Activated T-cell treated with anti-CD3 and anti-CD28 coated beads, Interleukin-2, amount 50 U/mL, for 4 hours (primary cell): Measurements from ENCODE around the gene SLC25A51. TPM values are rescaled to one million over a fixed set of nuclear protein-coding genes. Genes with fewer than 3 reads are reported as not detected.
"Not testable (repeated sequence)": the region's sequence is repeated elsewhere in the genome, so short reads cannot be mapped to it uniquely, and the experiment has no call there.

Source experiments
- ATAC-seq, 2 donors: fragments of 200-7000 bp; cut with Tn5 transposase; one replicate each; pipeline ENCODE4 v1.10.0; 2021
- DNase-seq: peaks from one replicate; pipeline ENCODE4 v3.0.0-alpha.2; 2020
- H3K27me3 Mint-ChIP-seq: one replicate; pipeline ENCODE4 v1.8.0; 2021; ENCODE audit warnings: low read depth, mixed read lengths
- H3K36me3 Mint-ChIP-seq: one replicate; pipeline ENCODE4 v1.8.0; 2022; ENCODE audit warnings: mixed read lengths; ENCODE audit not compliant: insufficient read depth
- H3K4me1 Mint-ChIP-seq: one replicate; pipeline ENCODE4 v1.8.0; 2021; ENCODE audit warnings: low read depth, mixed read lengths
- H3K4me3 Mint-ChIP-seq: one replicate; pipeline ENCODE4 v1.8.0; 2021; ENCODE audit warnings: mild to moderate bottlenecking, moderate library complexity, mixed read lengths
- H3K9me3 Mint-ChIP-seq: one replicate; pipeline ENCODE4 v1.8.0; 2021; ENCODE audit warnings: mixed read lengths
- total RNA-seq, 3 donors: library from RNA; stranded (reverse); gene quantifications; one replicate each; pipeline ENCODE4 v1.2.1, GENCODE V29; 2021

SLC25A51 gene
- total RNA-seq, 3 donors from 2014 or later, result 36.7 to 38.1 (median 37.7) TPM

- DNase-seq, H3K27me3 Mint-ChIP-seq, H3K4me1 Mint-ChIP-seq, ATAC-seq, H3K9me3 Mint-ChIP-seq, H3K4me3 Mint-ChIP-seq: not testable (repeated sequence)
- H3K36me3 Mint-ChIP-seq, result peaks cover 40% of the 10 kb centered on the region
Measured at GRCh38 chr9:37887977-37888583, 15.8 kb downstream of the SLC25A51 start.

DNA sequence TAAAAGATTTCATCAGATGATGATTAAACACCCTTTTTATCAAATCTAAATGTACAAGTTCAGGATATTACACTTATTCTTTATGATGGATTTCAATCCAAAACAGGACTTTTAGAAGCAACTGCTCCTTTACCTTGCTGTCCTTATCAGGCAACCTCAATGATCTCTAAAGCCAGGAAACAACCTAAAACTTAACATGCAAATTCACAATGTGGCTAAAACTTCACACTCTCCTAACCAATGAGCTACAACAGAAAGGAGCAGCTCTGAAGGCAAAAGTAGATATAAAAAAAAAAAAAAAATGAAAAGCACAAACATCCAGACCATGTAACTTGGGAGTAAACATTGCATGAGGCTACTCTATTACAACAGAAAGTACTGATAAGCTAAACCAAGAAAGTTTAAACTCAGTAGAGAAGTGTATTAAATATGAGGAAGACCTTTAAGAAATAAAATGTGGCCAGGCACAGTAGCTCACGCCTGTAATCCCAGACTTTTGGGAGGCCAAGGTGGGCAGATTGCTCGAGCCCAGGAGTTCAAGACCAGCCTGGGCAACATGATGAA is 22.9 kb downstream of the SLC25A51 start:
- H3K4me1 Mint-ChIP-seq, result no peaks in the 10 kb centered on the region
- no peaks in the 10 kb centered on the region for H3K9me3 Mint-ChIP-seq
- H3K27me3 Mint-ChIP-seq, result no peaks in the 10 kb centered on the region
- DNase-seq (no peak), ATAC-seq (no peak)
- peaks cover 17% of the 10 kb centered on the region for H3K36me3 Mint-ChIP-seq
- H3K4me3 Mint-ChIP-seq, result no peak overlapping the region

- H3K9me3 Mint-ChIP-seq, result no peaks in the 10 kb centered on the region
- H3K4me1 Mint-ChIP-seq, result no peaks in the 10 kb centered on the region
- peaks cover 11% of the 10 kb centered on the region for H3K36me3 Mint-ChIP-seq
- DNase-seq, result no peak
- H3K4me3 Mint-ChIP-seq, result no peak overlapping the region
- H3K27me3 Mint-ChIP-seq, result no peaks in the 10 kb centered on the region
- ATAC-seq, result no peak
Measured at GRCh38 chr9:37876376-37876775, 27.6 kb downstream of the SLC25A51 start.

DNA sequence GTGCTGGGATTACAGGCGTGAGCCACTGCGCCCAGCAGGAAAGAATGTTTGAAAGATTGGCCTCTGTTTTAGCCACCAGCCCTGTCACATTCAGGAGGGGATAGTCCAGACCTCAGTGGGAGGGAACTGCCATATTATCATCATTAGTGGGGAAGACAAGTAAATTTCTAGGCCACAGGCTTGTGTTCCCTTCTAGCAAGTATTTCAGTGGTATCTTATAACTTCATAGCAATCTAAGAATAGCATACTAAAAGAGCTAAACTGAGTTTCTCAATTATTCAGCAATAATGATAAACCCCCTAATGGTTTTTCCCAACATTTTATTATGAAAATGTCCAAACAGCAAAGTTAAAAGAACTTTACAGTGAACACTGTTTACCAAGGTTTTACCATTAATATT is 30.0 kb downstream of the SLC25A51 start:
- no peak for ATAC-seq
- peaks cover 5% of the 10 kb centered on the region for H3K36me3 Mint-ChIP-seq
- no peaks in the 10 kb centered on the region for H3K9me3 Mint-ChIP-seq
- H3K27me3 Mint-ChIP-seq, result no peaks in the 10 kb centered on the region
- no peak overlapping the region for H3K4me3 Mint-ChIP-seq
- H3K4me1 Mint-ChIP-seq, result no peaks in the 10 kb centered on the region
- no peak for DNase-seq

- no peak overlapping the region for H3K4me3 Mint-ChIP-seq
- no peaks in the 10 kb centered on the region for H3K27me3 Mint-ChIP-seq
- ATAC-seq (no peak), DNase-seq (no peak)
- no peaks in the 10 kb centered on the region for H3K9me3 Mint-ChIP-seq
- H3K36me3 Mint-ChIP-seq, result peaks cover 3% of the 10 kb centered on the region
- H3K4me1 Mint-ChIP-seq, result no peaks in the 10 kb centered on the region
Measured at GRCh38 chr9:37870799-37871176, 33.1 kb downstream of the SLC25A51 start.

GRCh38 chr9:37870081-37870798 is 33.7 kb downstream of the SLC25A51 start:
- DNase-seq, result no peak
- no peak overlapping the region for H3K4me3 Mint-ChIP-seq
- H3K9me3 Mint-ChIP-seq, result no peaks in the 10 kb centered on the region
- H3K27me3 Mint-ChIP-seq, result no peaks in the 10 kb centered on the region
- H3K36me3 Mint-ChIP-seq, result peaks cover 2% of the 10 kb centered on the region
- H3K4me1 Mint-ChIP-seq, result no peaks in the 10 kb centered on the region
- no peak for ATAC-seq

GRCh38 chr9:37862530-37862929 is 41.4 kb downstream of the SLC25A51 start:
- DNase-seq (no peak), ATAC-seq (no peak)
- H3K9me3 Mint-ChIP-seq, result no peaks in the 10 kb centered on the region
- no peaks in the 10 kb centered on the region for H3K4me1 Mint-ChIP-seq
- no peaks in the 10 kb centered on the region for H3K27me3 Mint-ChIP-seq
- H3K4me3 Mint-ChIP-seq, result no peak overlapping the region
- peaks cover 20% of the 10 kb centered on the region for H3K36me3 Mint-ChIP-seq

- Mint-ChIP-seq H3K4me3 (no peak overlapping the region), H3K36me3 (peaks cover 21% of the 10 kb centered on the region), H3K4me1 (no peaks in the 10 kb centered on the region)
Measured at GRCh38 chr9:37859043-37859442, 44.9 kb downstream of the SLC25A51 start.

GRCh38 chr9:37856551-37856950 is 47.4 kb downstream of the SLC25A51 start:
- Mint-ChIP-seq H3K9me3 (no peaks in the 10 kb centered on the region), H3K4me3 (no peak overlapping the region), H3K27me3 (no peaks in the 10 kb centered on the region), H3K4me1 (no peaks in the 10 kb centered on the region), H3K36me3 (peaks cover 22% of the 10 kb centered on the region)
- ATAC-seq, result no peak
- no peak for DNase-seq

More at GRCh38 chr9:37859043-37859442, 44.9 kb downstream of the SLC25A51 start:
- Mint-ChIP-seq H3K27me3 (no peaks in the 10 kb centered on the region), H3K9me3 (no peaks in the 10 kb centered on the region)
- ATAC-seq (no peak), DNase-seq (no peak)

- no peaks in the 10 kb centered on the region for H3K27me3 Mint-ChIP-seq
- ATAC-seq (no peak), DNase-seq (no peak)
- no peak overlapping the region for H3K4me3 Mint-ChIP-seq
- peaks cover 14% of the 10 kb centered on the region for H3K36me3 Mint-ChIP-seq
- H3K9me3 Mint-ChIP-seq, result no peaks in the 10 kb centered on the region
- no peaks in the 10 kb centered on the region for H3K4me1 Mint-ChIP-seq
Measured at GRCh38 chr9:37852222-37852621, 51.7 kb downstream of the SLC25A51 start.

- Mint-ChIP-seq H3K4me3 (no peak overlapping the region), H3K36me3 (peaks cover 10% of the 10 kb centered on the region), H3K4me1 (peaks cover 10% of the 10 kb centered on the region), H3K9me3 (no peaks in the 10 kb centered on the region), H3K27me3 (no peaks in the 10 kb centered on the region)
- ATAC-seq (no peak), DNase-seq (no peak)
Measured at GRCh38 chr9:37840560-37841194, 63.2 kb downstream of the SLC25A51 start.

DNA sequence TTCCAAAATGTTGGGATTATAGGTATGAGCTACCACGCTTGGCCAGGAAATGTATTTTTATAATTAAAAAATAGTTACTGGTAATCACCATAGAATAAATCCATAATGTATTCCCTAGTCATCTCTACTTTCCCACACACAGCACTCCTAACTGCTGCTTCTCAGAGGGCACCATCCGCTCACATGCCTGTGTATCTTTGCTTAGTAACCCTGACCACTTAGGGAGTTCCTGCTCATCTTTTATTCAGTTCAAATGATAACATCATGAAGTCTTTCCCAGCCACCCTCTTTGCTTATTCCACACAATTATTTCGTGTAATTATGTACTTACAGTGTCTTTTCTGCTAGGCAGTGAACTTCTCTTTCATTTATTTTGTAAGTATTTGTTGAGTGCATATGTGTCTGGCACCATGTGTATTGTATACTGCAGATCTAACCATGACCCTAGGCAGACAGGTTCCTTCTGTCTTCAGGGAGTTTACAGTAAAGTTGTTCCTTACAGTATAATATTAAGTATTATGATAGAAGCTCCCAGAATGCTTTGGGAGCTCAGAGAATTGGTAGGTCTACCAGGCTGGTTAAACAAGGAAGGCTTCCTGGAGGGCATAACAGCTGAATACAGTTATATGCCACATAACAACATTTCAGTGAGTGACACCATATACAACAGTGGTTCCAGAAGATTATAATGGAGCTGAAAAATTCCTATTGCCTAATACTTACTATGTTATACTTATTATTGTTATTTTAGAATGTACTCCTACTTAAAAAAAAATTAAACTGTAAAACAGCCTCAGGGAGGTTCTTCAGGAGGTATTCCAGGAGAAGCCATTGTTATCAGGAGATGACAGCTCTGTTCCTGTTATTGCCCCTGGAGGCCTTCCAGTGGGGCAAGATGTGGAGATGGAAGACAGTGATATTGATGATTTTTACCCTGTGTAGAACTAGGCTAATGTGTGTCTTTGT is 64.1 kb downstream of the SLC25A51 start:
- Mint-ChIP-seq H3K4me3 (no peak overlapping the region), H3K9me3 (no peaks in the 10 kb centered on the region), H3K27me3 (no peaks in the 10 kb centered on the region), H3K4me1 (peaks cover 10% of the 10 kb centered on the region), H3K36me3 (peaks cover 7% of the 10 kb centered on the region)
- DNase-seq, result no peak
- no peak for ATAC-seq
